Heart left ventricle (tissue), 16 donors: ENCODE measurements around the gene NUP58. TPM values are rescaled to one million over a fixed set of nuclear protein-coding genes. Genes with fewer than 3 reads are reported as not detected.
A peak's percentile ranks its signal among the peaks of the same experiment; 100 is the strongest.

Experiments
- ATAC-seq, 4 donors: fragments of 200-7000 bp; cut with Tn5 transposase; one replicate each; pipeline ENCODE4 v1.9.1; 2020 to 2022; ENCODE audit warnings: moderate library complexity in 4 of 4, mild to moderate bottlenecking in 3 of 4, moderate number of reproducible peaks in 1 of 4
- DNase-seq, 5 donors: peaks; one replicate each; pipeline ENCODE4 v3.0.0-alpha.2; 2020
- H3K27ac ChIP-seq, 12 donors: fragments of 200-600 bp; sonication (generic) in 4 of 12; one replicate each; pipeline versions ENCODE4 v1.5.0 to v1.8.0; 2016 to 2022; ENCODE audit warnings: mild to moderate bottlenecking in 2 of 12
- H3K27me3 ChIP-seq, 9 donors: fragments of 200-600 bp; sonication (generic) in 2 of 9; one replicate each; pipeline versions ENCODE4 v1.5.1 to v1.8.0; 2016 to 2022; ENCODE audit warnings: mild to moderate bottlenecking in 3 of 9
- H3K36me3 ChIP-seq, 9 donors: fragments of 200-600 bp; sonication (generic) in 2 of 9; one replicate each; pipeline versions ENCODE4 v1.5.0 to v1.8.0; 2018 to 2022; ENCODE audit warnings: mild to moderate bottlenecking in 2 of 9
- H3K4me1 ChIP-seq, 12 donors: fragments of 200-600 bp; sonication (generic) in 4 of 12; one replicate each; pipeline versions ENCODE4 v1.5.0 to v1.8.0; 2016 to 2022; ENCODE audit warnings: mild to moderate bottlenecking in 3 of 12
- H3K4me3 ChIP-seq, 12 donors: fragments of 200-600 bp; sonication (generic) in 4 of 12; one replicate each; pipeline versions ENCODE4 v1.5.0 to v1.8.0; 2017 to 2022; ENCODE audit warnings: mild to moderate bottlenecking in 9 of 12, moderate library complexity in 4 of 12
- H3K9me3 ChIP-seq, 12 donors: fragments of 200-600 bp; sonication (generic) in 4 of 12; one replicate each; pipeline versions ENCODE4 v1.5.0 to v1.8.0; 2016 to 2022; ENCODE audit warnings: mild to moderate bottlenecking in 1 of 12
- CTCF ChIP-seq, 12 donors: fragments of 200-600 bp; sonication (generic) in 4 of 12; IDR thresholded peaks; one replicate each; pipeline versions ENCODE4 v1.5.0 to v1.8.0; 2018 to 2022; ENCODE audit warnings: antibody characterized with exemption in 12 of 12, mild to moderate bottlenecking in 5 of 12
- POLR2A ChIP-seq, 2 donors: fragments of 450-650 bp; IDR thresholded peaks; one replicate each; pipeline ENCODE4 v1.6.1; 2017; ENCODE audit warnings: antibody characterized with exemption in 2 of 2, mild to moderate bottlenecking in 2 of 2, moderate library complexity in 2 of 2
- WGBS, 4 donors: extraction: QIAGEN DNeasy Blood & Tissue Kit in 2 of 4; methylation state at CpG; one replicate each; pipeline versions ENCODE4 v1.1.5 to v1.1.7; 2013 to 2018; 5-methylcytosine and 5-hydroxymethylcytosine counted together
- intact Hi-C, 10 donors: fragments of 100-400 bp; cut with DNase I; formaldehyde crosslinking; loops; one replicate each; pipeline versions ENCODE4 v1.11.1 to v1.14.2; 2022
- polyA plus RNA-seq, 2 donors: library from polyadenylated mRNA; stranded (reverse); fragments of 200-250 nt; gene quantifications; one replicate each; pipeline ENCODE4 v1.2.3, GENCODE V29; 2013
- total RNA-seq, 9 donors: library from RNA; depleted of rRNA in 2 of 9; stranded (reverse); fragments of >200 nt in 2 of 9; fragmentation: NEBNext Ultra II Directional in 3 of 9; extraction: Animal tissue kit (Norgen Biotek cat#: 25700) in 3 of 9; gene quantifications; one replicate each; pipeline versions ENCODE4 v1.1.0 to v1.2.4, GENCODE V29; 2016 to 2023
- donor health status: ischemic (EF 13 %, LVEDD 7.1; RV severe dilation, severe dysfunction).
- donor health status: healthy with polysubstance abuse.
- donor health status: DM: no; HTN: yes; CAD: no.
- donor health status: DM: no; HTN: no; CAD: no.
- donor health status: ischemic (EF 25% LVEDD 6.9; RV normal size, moderate dysfunction).
- donor health status: ischemic (EF 25% LVEDD 5.7; RV mildly dilated, moderate dysfunction).
- donor health status: healthy.
- donor health status: DM: yes; HTN: yes; CAD: no.
- donor health status: ischemic (EF 35%, LVEDD 5.7; RV mildly dilated, moderate dysfunction).
- donor health status: nonischemic (EF 11% LVEDD 7.7; RV severe dilation, severe dysfunction).
- donor health status: DM: yes; HTN: yes; CAD: no.
- donor health status: PGD.
- donor health status: ischemic (EF 29% LVEDD 5.4; RV normal size, mild dysfunction).
- donor health status: nonischemic (EF 23%, LVEDD 6.1; RV moderate dilation, normal function).

The NUP58 gene
- total and polyA plus RNA-seq, 11 donors = 7.0 to 39.1 (median 24.2) TPM

- H3K27ac ChIP-seq = no peak within 1 kb of the TSS
- H3K36me3 ChIP-seq = no peaks in the 10 kb centered on the region
- ATAC-seq = no peak
- H3K27me3 ChIP-seq = peaks cover 17 to 72% (median 50%) of the 10 kb centered on the region in 9 donors
- 0 to 2% (median 1%) methylated on average over 14 to 58 of the region's 58 CpGs for WGBS, 4 donors
- peaks cover 0 to 13% (median 0%) of the 10 kb centered on the region in 12 donors for H3K4me1 ChIP-seq
- intact Hi-C loops = loop anchor here in 3 of 10 donors (10.0 kb wide), 1 partner anchor 137 kb away; no protein-coding TSS in a partner anchor
- H3K4me3 ChIP-seq = peak within 1 kb of the TSS in 9 of 12 donors; percentile 20 to 43 (median 30)
- no peak for TF ChIP-seq CTCF (IDR thresholded peaks at IDR 0.05)
- no peak for DNase-seq
- no peaks in the 10 kb centered on the region for H3K9me3 ChIP-seq
These were observed 70.5 kb downstream of the NUP58 start, which contains the start of gene ATP8A2 for GRCh38 chr13:25371875-25372283. ATP8A2 (plus strand) TSS chr13:25371974; CDS start chr13:25372213, 239 bp downstream.

GRCh38 chr13:25372284-25373081, 71.1 kb downstream of the NUP58 start:
- Histone ChIP-seq H3K4me3 (peak overlapping the region in 9 of 12 donors; percentile 20 to 43 (median 30)), H3K27me3 (peaks cover 17 to 72% (median 50%) of the 10 kb centered on the region in 9 donors), H3K9me3 (no peaks in the 10 kb centered on the region), H3K4me1 (peaks cover 0 to 13% (median 0%) of the 10 kb centered on the region in 12 donors), H3K27ac (no peak overlapping the region), H3K36me3 (no peaks in the 10 kb centered on the region)
- intact Hi-C loops = loop anchor here in 3 of 10 donors (10.0 kb wide), 1 partner anchor 138 kb away; no protein-coding TSS in a partner anchor
- TF ChIP-seq CTCF (IDR thresholded peaks at IDR 0.05) (no peak), POLR2A (IDR thresholded peaks at IDR 0.05) (no peak)
- DNase-seq = no peak
- no peak for ATAC-seq
- 13 to 40% (median 23%) methylated on average over 24 to 82 of the region's 82 CpGs for WGBS, 4 donors

- Histone ChIP-seq H3K9me3 (no peaks in the 10 kb centered on the region), H3K4me3 (no peak overlapping the region), H3K4me1 (peaks cover 0 to 13% (median 0%) of the 10 kb centered on the region in 12 donors), H3K27ac (no peak overlapping the region), H3K36me3 (no peaks in the 10 kb centered on the region), H3K27me3 (peaks cover 13 to 53% (median 42%) of the 10 kb centered on the region in 9 donors)
- DNase-seq = peak in 1 of 5 donors; percentile 12
- intact Hi-C loops = loop anchor here in 4 of 10 donors (5.0 to 10.0 kb wide), 2 partner anchors 141 to 144 kb away; no protein-coding TSS in a partner anchor
- no peak for ATAC-seq
- peak; percentile 42 to 63 (median 54) for TF ChIP-seq CTCF (IDR thresholded peaks at IDR 0.05)
- TF ChIP-seq POLR2A (IDR thresholded peaks at IDR 0.05) = no peak
- 35 to 42% (median 38%) methylated on average over 9 of the region's 9 CpGs for WGBS, 4 donors
These were observed 74.4 kb downstream of the NUP58 start for GRCh38 chr13:25375727-25376358.
